ENCODE data around the gene GOLGA6D.

DNA sequence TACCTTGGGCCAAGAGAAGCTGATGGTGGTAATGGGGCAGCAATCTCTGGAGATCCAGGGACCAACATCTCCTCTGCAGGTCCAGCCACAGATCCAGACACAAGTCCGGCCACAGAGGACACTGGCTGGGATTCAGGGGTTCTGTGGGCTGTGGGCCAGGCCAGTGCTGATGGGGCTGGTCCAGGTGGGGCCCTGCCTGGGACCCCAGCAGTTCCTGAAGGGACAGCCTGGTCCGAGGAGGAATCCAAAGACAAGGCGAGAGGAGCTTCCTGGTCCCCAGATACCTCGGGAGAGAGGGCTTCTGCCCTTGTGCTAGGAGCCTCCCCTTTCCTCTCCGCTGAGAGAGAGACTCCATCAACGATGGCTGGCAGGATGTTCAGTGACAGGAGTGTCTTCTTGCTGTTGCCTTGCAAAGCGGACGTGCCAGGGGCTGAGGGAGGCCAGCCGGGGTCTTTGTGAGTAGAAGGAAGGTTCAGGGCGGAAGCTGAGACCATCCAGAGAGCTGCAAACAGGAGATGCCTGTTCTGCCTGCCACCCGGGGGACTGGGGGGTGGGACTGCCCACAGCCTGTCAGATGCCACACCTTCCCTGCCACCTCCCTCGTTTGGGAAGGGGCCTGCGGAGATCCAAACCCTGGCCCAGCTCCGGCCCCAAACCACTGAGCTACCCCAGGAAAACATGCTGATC, 49.0 kb upstream of the GOLGA6D start:
- TF ChIP-seq POLR2A (IDR thresholded peaks at IDR 0.05; ENCODE audit: low read depth, low read length) (no peak), POLR2AphosphoS5 (IDR thresholded peaks at IDR 0.05; ENCODE audit: low read depth, low read length) (no peak), PAX5 (IDR thresholded peaks at IDR 0.05; ENCODE audit: insufficient read depth, low read length, severe bottlenecking) (no peak), TAF1 (IDR thresholded peaks at IDR 0.05; ENCODE audit: low read depth, low read length) (no peak)
